ENCODE measurements around the gene USH1C.

The USH1C gene

DNA sequence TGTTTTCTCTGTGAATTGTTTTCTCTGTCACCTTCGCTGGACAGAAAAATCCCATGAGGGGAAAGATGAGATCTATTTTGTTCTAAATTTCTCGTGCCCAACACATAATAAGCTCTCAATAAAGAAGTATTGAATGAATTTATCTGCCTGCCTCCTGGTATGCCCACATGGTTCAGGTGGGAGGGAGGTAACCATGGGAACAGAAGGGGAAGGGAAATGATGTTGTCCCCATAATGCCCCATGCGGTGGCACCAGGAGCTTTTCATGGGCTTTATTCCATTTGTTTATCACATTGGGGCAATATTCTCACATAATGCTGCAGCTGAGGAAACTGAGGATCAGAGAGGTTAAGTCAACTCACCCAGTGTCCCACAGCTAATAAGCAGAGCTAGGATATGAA is 8.7 kb downstream of the USH1C start:
- no peak for TF ChIP-seq CTCF (IDR thresholded peaks at IDR 0.05; ENCODE audit: low read depth, low read length, missing control alignments)
- no peak for DNase-seq (ENCODE audit: extremely low read depth, low read depth)
- no peak overlapping the region for H3K4me3 ChIP-seq (replicated peaks; ENCODE audit: low read depth, low read length)

DNA sequence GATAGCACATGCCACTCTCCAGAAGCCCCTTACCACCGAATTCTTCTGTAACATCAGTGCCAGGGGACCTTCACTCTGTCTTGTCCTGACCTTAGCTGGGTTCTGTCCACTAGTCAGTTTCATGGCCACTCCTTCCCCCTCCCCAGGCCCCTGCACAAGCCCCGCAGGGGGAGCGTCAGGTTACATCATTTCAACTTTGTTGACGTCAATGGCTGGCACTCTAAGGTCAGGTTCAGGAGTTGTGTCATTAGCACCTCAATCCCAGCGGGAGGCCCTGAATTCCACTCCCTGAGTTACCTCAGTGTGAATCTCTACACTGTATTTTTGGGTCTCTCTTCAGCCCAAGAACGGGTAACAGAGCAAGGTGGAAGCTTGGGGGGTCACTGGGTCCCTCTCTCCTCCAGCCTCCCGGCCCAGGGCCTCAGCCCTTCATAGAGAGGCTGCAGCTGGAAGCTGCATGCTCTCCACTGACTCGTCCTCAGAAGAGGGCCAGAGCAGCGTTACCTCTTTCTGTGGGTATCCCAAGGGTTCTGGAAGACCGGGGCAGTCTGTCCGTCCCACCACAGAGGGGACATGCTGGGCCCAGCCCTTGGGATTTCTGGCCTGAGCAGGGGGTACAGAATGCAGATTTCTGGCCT is 10.3 kb downstream of the USH1C start:
- no peak for DNase-seq (ENCODE audit: extremely low read depth, low read depth)
- no peak overlapping the region for H3K4me3 ChIP-seq (replicated peaks; ENCODE audit: low read depth, low read length)
- no peak for TF ChIP-seq CTCF (IDR thresholded peaks at IDR 0.05; ENCODE audit: low read depth, low read length, missing control alignments)

DNA sequence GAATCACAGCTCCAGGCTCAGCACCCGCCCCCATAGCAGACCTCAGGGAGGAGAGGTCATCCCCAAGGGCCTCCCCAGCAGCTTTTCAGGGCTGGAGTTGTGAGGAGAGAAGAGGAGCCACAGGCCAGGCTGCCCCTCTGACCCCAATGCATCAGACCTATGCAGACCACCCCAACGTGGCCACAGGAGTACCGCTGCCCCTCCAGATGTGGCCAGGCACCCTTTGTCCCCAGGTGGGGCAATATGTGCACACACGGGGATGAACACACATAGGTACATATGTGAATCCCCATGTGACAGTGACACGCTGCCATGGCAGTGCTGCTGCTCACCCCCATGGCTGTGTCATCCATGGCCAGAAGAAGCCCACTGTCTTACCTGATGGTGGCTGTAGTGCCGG is 10.9 kb downstream of the USH1C start:
- no peak for DNase-seq (ENCODE audit: extremely low read depth, low read depth)
- no peak for TF ChIP-seq CTCF (IDR thresholded peaks at IDR 0.05; ENCODE audit: low read depth, low read length, missing control alignments)
- H3K4me3 ChIP-seq (replicated peaks; ENCODE audit: low read depth, low read length), result no peak overlapping the region

GRCh38 chr11:17532784-17533183 is 11.4 kb downstream of the USH1C start:
- no peak overlapping the region for H3K4me3 ChIP-seq (replicated peaks; ENCODE audit: low read depth, low read length)
- TF ChIP-seq CTCF (IDR thresholded peaks at IDR 0.05; ENCODE audit: low read depth, low read length, missing control alignments), result no peak

DNA sequence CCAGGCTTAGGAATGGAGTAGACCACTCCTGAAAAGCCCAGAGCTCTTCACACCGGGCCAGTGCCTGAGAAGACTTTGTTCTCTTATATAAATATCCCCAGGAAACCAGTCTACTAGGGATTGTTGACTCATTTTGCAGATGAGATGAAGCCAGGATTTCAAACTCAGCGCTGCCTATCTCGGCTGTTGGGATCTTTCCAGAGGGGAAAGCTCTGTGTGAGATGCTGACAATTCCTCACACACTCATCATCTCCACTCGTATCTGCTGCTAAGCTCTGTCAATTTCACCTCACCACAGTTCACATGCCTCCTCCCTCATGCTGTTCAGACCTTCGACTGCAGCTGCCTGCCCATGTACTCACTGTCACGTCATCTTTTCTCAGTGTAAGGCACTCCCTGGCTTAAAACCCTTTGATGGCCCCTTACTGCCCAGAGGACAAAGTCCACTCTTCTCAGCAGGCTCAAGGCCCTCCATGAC is 12.5 kb downstream of the USH1C start:
- TF ChIP-seq CTCF (IDR thresholded peaks at IDR 0.05; ENCODE audit: low read depth, low read length, missing control alignments), result no peak
- no peak for DNase-seq (ENCODE audit: extremely low read depth, low read depth)
- no peak overlapping the region for H3K4me3 ChIP-seq (replicated peaks; ENCODE audit: low read depth, low read length)

More at GRCh38 chr11:17532784-17533183, 11.4 kb downstream of the USH1C start:
- DNase-seq (ENCODE audit: extremely low read depth, low read depth), result no peak

DNA sequence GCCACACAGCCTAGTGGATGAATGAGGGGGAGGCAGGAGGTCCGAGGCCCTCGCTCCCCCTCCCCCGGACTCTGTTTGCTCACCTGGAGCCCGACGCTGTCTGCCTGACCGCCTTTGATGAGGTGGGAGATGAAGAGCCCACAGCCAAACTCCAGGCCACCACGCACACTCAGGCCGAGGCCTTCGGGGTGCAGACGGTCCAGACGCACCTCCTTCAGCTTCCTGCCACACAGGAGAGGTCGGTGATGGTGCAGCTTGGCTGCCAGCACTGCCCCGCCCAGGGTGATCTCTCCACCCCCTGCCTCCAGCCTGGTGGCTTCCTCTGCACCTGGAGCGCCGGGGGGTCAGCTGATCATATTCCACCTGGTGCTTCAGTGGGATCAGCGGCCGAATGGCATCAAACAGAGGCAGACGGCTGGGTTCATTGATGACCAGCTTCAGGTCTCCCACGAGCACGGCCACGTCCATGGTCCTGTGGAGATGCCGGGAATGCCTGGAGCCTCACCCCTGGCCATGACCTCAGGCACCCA is 13.1 kb downstream of the USH1C start:
- H3K4me3 ChIP-seq (replicated peaks; ENCODE audit: low read depth, low read length), result no peak overlapping the region
- no peak for TF ChIP-seq CTCF (IDR thresholded peaks at IDR 0.05; ENCODE audit: low read depth, low read length, missing control alignments)
- DNase-seq (ENCODE audit: extremely low read depth, low read depth), result no peak

DNA sequence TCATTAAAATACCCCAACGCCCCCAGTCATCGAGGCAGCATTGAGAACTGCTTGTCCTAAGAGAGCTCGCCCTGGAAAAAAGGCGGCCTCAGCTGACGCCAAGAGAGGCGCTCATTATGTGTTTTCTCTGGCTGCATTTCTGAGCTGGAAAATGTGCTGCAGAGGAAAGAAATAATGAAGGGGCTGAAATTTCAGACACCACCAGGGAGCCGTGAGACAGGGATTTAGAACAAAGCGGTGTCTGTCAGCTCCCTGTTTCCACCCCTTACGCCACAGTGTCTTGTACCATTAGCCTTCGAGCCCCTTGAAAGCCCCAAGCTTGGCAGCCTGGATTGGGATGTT is 14.4 kb downstream of the USH1C start:
- no peak overlapping the region for H3K4me3 ChIP-seq (replicated peaks; ENCODE audit: low read depth, low read length)
- DNase-seq (ENCODE audit: extremely low read depth, low read depth), result no peak
- TF ChIP-seq CTCF (IDR thresholded peaks at IDR 0.05; ENCODE audit: low read depth, low read length, missing control alignments), result no peak
